Keratinocyte (primary cell): ENCODE results near the gene JPH2. TPM values are rescaled to one million over a fixed set of nuclear protein-coding genes. Genes with fewer than 3 reads are reported as not detected.

ENCODE experiments used
- DNase-seq: peaks from one replicate; pipeline ENCODE4 v3.0.0-alpha.2; 2011; ENCODE audit warnings: low read depth, missing footprints, low spot score
- FAIRE-seq: peaks from 2 replicates; lab custom pipeline; 2011; peaks lifted over from hg19 to GRCh38; lab: Jason Lieb, UNC
- H2AFZ ChIP-seq: 2 replicates; pipeline ENCODE4 v1.6.0; 2012; ENCODE audit warnings: low read length, control low read depth, inconsistent platforms; ENCODE audit not compliant: control insufficient read depth
- H3K27ac ChIP-seq: 2 replicates; pipeline ENCODE4 v1.5.1; 2011; ENCODE audit warnings: low read length; ENCODE audit not compliant: control insufficient read depth, insufficient read depth
- H3K27me3 ChIP-seq: 3 replicates; pipeline ENCODE4 v1.6.0; 2011; ENCODE audit warnings: low read length; ENCODE audit not compliant: control insufficient read depth, insufficient read depth; ENCODE audit errors: extremely low read depth
- H3K36me3 ChIP-seq, 2 experiments: 2 replicates in 1 of 2; 3 replicates in 1 of 2; pipeline ENCODE4 v1.5.1; 2011; ENCODE audit warnings: low read length in 2 of 2, mild to moderate bottlenecking in 1 of 2; ENCODE audit not compliant: control insufficient read depth in 2 of 2, insufficient read depth in 2 of 2; ENCODE audit errors: extremely low read depth in 1 of 2
- H3K4me1 ChIP-seq: 3 replicates; pipeline ENCODE4 v1.5.1; 2011; ENCODE audit warnings: low read length; ENCODE audit not compliant: control insufficient read depth, insufficient read depth; ENCODE audit errors: extremely low read depth
- H3K4me2 ChIP-seq: 3 replicates; pipeline ENCODE4 v1.6.0; 2011; ENCODE audit warnings: low read depth, low read length; ENCODE audit not compliant: control insufficient read depth, insufficient read depth; ENCODE audit errors: extremely low read depth
- H3K4me3 ChIP-seq, 3 experiments: fragments of 200-600 bp in 1 of 3; sonication (generic) in 1 of 3; 2 replicates in 2 of 3; 3 replicates in 1 of 3; pipeline ENCODE4 v1.5.1; 2011 to 2016; ENCODE audit warnings: low read length in 3 of 3, mild to moderate bottlenecking in 3 of 3, control low read depth in 2 of 3, inconsistent platforms in 1 of 3, low read depth in 1 of 3, mixed read lengths in 1 of 3, mixed run types in 1 of 3, moderate library complexity in 1 of 3; ENCODE audit not compliant: control insufficient read depth in 2 of 3, insufficient read depth in 2 of 3; ENCODE audit errors: extremely low read depth in 1 of 3
- H3K79me2 ChIP-seq: 2 replicates; pipeline ENCODE4 v1.6.0; 2012; ENCODE audit warnings: low read length; ENCODE audit not compliant: control insufficient read depth, insufficient read depth
- H3K9ac ChIP-seq: 3 replicates; pipeline ENCODE4 v1.6.0; 2011; ENCODE audit warnings: low read length; ENCODE audit not compliant: control insufficient read depth, insufficient read depth; ENCODE audit errors: extremely low read depth
- H3K9me1 ChIP-seq: 3 replicates; pipeline ENCODE4 v1.6.0; 2011; ENCODE audit warnings: low read length; ENCODE audit not compliant: control insufficient read depth, insufficient read depth; ENCODE audit errors: extremely low read depth
- H3K9me3 ChIP-seq: 2 replicates; pipeline ENCODE4 v1.5.1; 2012; ENCODE audit warnings: low read depth, low read length; ENCODE audit not compliant: control insufficient read depth
- H4K20me1 ChIP-seq: 3 replicates; pipeline ENCODE4 v1.6.0; 2011; ENCODE audit warnings: low read length; ENCODE audit not compliant: control insufficient read depth, insufficient read depth; ENCODE audit errors: extremely low read depth
- EZH2 ChIP-seq: IDR thresholded peaks from one replicate; pipeline ENCODE4 v1.6.1; 2012; ENCODE audit warnings: inconsistent platforms, mild to moderate bottlenecking, low read length, moderate library complexity
- dilution Hi-C: fragments of 300-500 bp; cut with MboI; formaldehyde crosslinking; loops from one replicate; pipeline ENCODE4 v1.7.0; 2020; ENCODE audit warnings: low sequenced_read_pairs; ENCODE audit not compliant: extremely low pct_ligation_motif_present
- polyA plus RNA-seq, 5 experiments: library from polyadenylated mRNA; depleted of rRNA in 3 of 5; stranded (reverse) in 3 of 5; stranded (forward) in 1 of 5; unstranded in 1 of 5; fragments of >200 nt; gene quantifications; 1 replicate in 1 of 5; 2 replicates in 3 of 5; 3 replicates in 1 of 5; pipeline versions ENCODE4 v1.2.1 to v1.2.3, GENCODE V29; 2011 to 2012; ENCODE audit warnings: missing spikeins in 2 of 5, low read depth in 1 of 5, low replicate concordance in 1 of 5
- TF ChIP-seq, protein P1 (sequence below), 3 experiments: IDR thresholded peaks in 1 of 3; conservative IDR thresholded peaks in 1 of 3; optimal IDR thresholded peaks in 1 of 3; 2 replicates in 2 of 3; 3 replicates in 1 of 3; pipeline versions ENCODE3 to v1.5.1; 2011; ENCODE audit warnings: low read length in 3 of 3, mild to moderate bottlenecking in 3 of 3, moderate library complexity in 2 of 3, control low read depth in 1 of 3, inconsistent platforms in 1 of 3; ENCODE audit not compliant: insufficient read depth in 2 of 3; ENCODE audit errors: extremely low read depth in 1 of 3

Gene JPH2
- polyA plus RNA-seq, 1 donor (not counting 4 experiments of a cell fraction or from before 2014, with no cell fraction given) = 2.5 TPM

DNA sequence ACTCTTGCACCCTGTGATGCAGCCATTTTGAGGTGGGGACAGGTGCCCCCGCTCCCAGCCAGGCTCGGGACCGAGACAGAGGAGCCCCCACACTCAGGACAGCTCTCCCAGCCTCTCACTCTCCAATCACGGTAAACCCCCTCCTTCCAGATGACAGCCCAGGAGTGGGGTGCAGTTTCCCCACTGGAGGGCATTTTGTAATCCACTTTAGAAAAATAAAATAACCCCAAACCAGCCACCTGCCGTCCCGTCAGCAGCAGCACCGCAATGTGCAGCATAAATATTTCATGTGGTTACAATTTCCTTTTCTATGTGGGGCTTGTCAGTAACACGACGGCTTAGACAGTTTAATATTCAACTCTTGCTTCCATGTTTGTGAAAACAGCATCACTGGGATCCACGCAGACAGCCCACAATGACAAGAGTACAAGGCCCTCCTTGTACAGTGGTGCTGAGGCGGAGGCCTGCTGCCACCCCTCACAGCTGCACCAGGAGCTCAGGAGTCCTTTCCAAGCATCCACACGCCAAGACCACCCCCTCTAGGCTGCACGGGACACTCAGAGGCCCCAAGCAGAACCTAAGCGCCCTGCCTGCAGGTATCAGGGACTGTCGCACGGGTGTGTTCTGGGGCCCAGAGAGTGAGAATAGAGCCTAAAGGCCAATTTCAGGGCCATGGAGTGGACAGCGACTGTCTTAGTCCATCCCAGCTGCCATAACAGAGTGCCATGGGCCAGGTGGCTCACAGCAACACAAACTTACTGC, 116.7 kb downstream of the JPH2 start:
- FAIRE-seq (no peak), DNase-seq (no peak)
- no peak overlapping the region for H3K4me3 ChIP-seq
- no peak overlapping the region for H3K27ac ChIP-seq
- no peaks in the 10 kb centered on the region for H3K9me1 ChIP-seq
- H4K20me1 ChIP-seq = no peaks in the 10 kb centered on the region
- no peaks in the 10 kb centered on the region for H3K36me3 ChIP-seq
- peaks cover 24% of the 10 kb centered on the region for H3K27me3 ChIP-seq
- H3K9ac ChIP-seq = no peak overlapping the region
- dilution Hi-C loops = no loop called here
- no peak overlapping the region for H2AFZ ChIP-seq
- no peaks in the 10 kb centered on the region for H3K9me3 ChIP-seq
- no peaks in the 10 kb centered on the region for H3K4me1 ChIP-seq
- H3K79me2 ChIP-seq = no peaks in the 10 kb centered on the region
- TF ChIP-seq, protein P1, sequence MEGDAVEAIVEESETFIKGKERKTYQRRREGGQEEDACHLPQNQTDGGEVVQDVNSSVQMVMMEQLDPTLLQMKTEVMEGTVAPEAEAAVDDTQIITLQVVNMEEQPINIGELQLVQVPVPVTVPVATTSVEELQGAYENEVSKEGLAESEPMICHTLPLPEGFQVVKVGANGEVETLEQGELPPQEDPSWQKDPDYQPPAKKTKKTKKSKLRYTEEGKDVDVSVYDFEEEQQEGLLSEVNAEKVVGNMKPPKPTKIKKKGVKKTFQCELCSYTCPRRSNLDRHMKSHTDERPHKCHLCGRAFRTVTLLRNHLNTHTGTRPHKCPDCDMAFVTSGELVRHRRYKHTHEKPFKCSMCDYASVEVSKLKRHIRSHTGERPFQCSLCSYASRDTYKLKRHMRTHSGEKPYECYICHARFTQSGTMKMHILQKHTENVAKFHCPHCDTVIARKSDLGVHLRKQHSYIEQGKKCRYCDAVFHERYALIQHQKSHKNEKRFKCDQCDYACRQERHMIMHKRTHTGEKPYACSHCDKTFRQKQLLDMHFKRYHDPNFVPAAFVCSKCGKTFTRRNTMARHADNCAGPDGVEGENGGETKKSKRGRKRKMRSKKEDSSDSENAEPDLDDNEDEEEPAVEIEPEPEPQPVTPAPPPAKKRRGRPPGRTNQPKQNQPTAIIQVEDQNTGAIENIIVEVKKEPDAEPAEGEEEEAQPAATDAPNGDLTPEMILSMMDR (optimal IDR thresholded peaks at IDR 0.05 in 1 of 3, IDR thresholded peaks at IDR 0.05 in 1 of 3, conservative IDR thresholded peaks at IDR 0.05 in 1 of 3; ENCODE audit: extremely low read depth in 1 of 3, insufficient read depth in 2 of 3, low read length in 3 of 3) = no peak
- no peak for TF ChIP-seq EZH2
- no peak overlapping the region for H3K4me2 ChIP-seq

DNA sequence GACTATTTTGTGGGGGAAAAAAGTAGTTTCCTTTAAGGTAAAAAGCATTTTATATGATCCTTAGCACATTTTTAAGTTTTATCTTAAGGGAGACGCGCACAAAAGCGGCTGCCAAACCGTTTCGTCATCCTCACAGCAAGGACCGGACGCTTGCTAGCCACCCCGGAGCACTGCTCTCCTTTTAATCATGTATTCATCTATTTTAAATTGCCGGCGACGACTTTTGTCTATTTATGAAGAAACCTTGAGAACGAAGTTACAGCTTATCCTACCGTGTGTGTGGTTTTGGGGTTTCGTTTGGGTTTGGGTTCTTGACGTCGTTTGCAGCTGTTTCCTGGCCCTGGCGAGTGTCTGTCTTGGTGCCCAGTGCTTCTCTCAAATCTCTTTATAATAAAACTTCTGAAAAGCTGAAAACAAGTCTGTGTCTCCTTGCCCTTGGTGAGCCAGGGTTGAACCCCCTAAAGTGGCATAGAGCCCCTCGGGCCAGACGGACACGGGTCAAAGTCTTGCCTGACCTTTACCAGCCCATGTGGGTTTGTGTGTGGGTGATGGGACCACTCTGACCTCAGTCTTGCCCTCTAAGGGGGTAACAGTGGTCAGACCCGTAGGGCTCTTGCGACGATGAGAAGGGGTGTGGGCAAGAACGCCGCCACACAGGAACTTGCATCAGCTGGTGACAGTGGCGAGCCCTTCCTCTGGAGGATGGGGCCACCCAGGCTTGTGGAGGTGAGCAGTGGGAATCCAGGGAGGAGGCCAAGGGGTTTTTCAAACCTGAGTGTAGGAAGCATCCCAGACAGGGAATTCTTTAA, 117.6 kb downstream of the JPH2 start:
- no peaks in the 10 kb centered on the region for H3K4me1 ChIP-seq
- TF ChIP-seq, protein P1 (optimal IDR thresholded peaks at IDR 0.05 in 1 of 3, IDR thresholded peaks at IDR 0.05 in 1 of 3, conservative IDR thresholded peaks at IDR 0.05 in 1 of 3; ENCODE audit: extremely low read depth in 1 of 3, insufficient read depth in 2 of 3, low read length in 3 of 3) = no peak
- no peak for TF ChIP-seq EZH2
- H3K4me3 ChIP-seq = no peak overlapping the region
- no peaks in the 10 kb centered on the region for H3K36me3 ChIP-seq
- H3K9ac ChIP-seq = no peak overlapping the region
- no peaks in the 10 kb centered on the region for H3K9me3 ChIP-seq
- H4K20me1 ChIP-seq = no peaks in the 10 kb centered on the region
- DNase-seq = no peak
- H3K4me2 ChIP-seq = no peak overlapping the region
- H3K79me2 ChIP-seq = no peaks in the 10 kb centered on the region
- FAIRE-seq = no peak
- no peak overlapping the region for H2AFZ ChIP-seq
- no peaks in the 10 kb centered on the region for H3K9me1 ChIP-seq
- H3K27me3 ChIP-seq = peaks cover 24% of the 10 kb centered on the region
- dilution Hi-C loops = no loop called here
- H3K27ac ChIP-seq = no peak overlapping the region
